Fibroblast of pulmonary artery (primary cell): ENCODE results near the gene TTC32.

Source experiments
- DNase-seq: peaks from one replicate; pipeline ENCODE4 v3.0.0-alpha.2; 2010; ENCODE audit warnings: low read depth
- H3K4me3 ChIP-seq: replicated peaks from 2 replicates; pipeline ENCODE4 v1.5.1; 2011; ENCODE audit warnings: low read depth, mild to moderate bottlenecking, control low read depth, low read length, moderate library complexity
- CTCF ChIP-seq: IDR thresholded peaks from 2 replicates; pipeline ENCODE4 v1.5.1; 2011; ENCODE audit warnings: mild to moderate bottlenecking, control low read depth, low read length, inconsistent platforms; ENCODE audit errors: missing control alignments

Gene TTC32

GRCh38 chr2:19901442-19902215 is at the start of gene TTC32:
TSS of gene TTC32 (minus strand) at chr2:19901983. CDS start at chr2:19901854, 129 bp downstream.
- peak within 1 kb of the TSS; percentile 92 for H3K4me3 ChIP-seq
- peak; percentile 96 for DNase-seq
- no peak for TF ChIP-seq CTCF

GRCh38 chr2:19949071-19949470 is 47.3 kb upstream of the TTC32 start:
- TF ChIP-seq CTCF: no peak
- DNase-seq: peak; percentile 68
- H3K4me3 ChIP-seq: no peak overlapping the region

GRCh38 chr2:19947184-19947940 is 45.6 kb upstream of the TTC32 start:
- no peak for DNase-seq
- TF ChIP-seq CTCF: no peak
- H3K4me3 ChIP-seq: no peak overlapping the region

GRCh38 chr2:19944205-19944845 is 42.5 kb upstream of the TTC32 start:
- DNase-seq: no peak
- H3K4me3 ChIP-seq: no peak overlapping the region
- TF ChIP-seq CTCF: no peak

GRCh38 chr2:19943189-19943588 is 41.4 kb upstream of the TTC32 start:
- no peak for DNase-seq
- no peak overlapping the region for H3K4me3 ChIP-seq
- TF ChIP-seq CTCF: no peak

GRCh38 chr2:19942199-19942598 is 40.4 kb upstream of the TTC32 start:
- no peak for TF ChIP-seq CTCF
- H3K4me3 ChIP-seq: no peak overlapping the region
- DNase-seq: peak; percentile 8
